Measurements from ENCODE around the gene PYGB.

The PYGB gene

GRCh38 chr20:25336561-25337422 lies 88.9 kb downstream of the PYGB start:
- TF ChIP-seq ZNF843 (tag by site-specific recombination; IDR thresholded peaks at IDR 0.05), result no peak
- peak; percentile 34; the same call in 1 of the 2 replicates for TF ChIP-seq CTCF (tag by site-specific recombination; IDR thresholded peaks at IDR 0.05)
- TF ChIP-seq ZNF274 (IDR thresholded peaks at IDR 0.05; ENCODE audit: low read length), result no peak
- TF ChIP-seq ZNF274 (tag by site-specific recombination; IDR thresholded peaks at IDR 0.05; ENCODE audit: borderline replicate concordance), result no peak
- no peak for TF ChIP-seq ZBTB26 (tag by site-specific recombination; optimal IDR thresholded peaks at IDR 0.05)
- TF ChIP-seq ZNF121 (tag by site-specific recombination; IDR thresholded peaks at IDR 0.05), result no peak
- no peak for TF ChIP-seq TRIM28 (IDR thresholded peaks at IDR 0.05; ENCODE audit: borderline replicate concordance, low read length)
- Histone ChIP-seq H3K36me3 (ENCODE audit: control insufficient read depth in 2 of 2, insufficient read depth in 1 of 2, low read length in 2 of 2) (peaks cover 0 to 3% of the 10 kb centered on the region in 2 experiments; a peak in 1 of 3 replicates), H3K4me3 (ENCODE audit: low read depth, low read length) (no peak overlapping the region), H3K27ac (ENCODE audit: extremely low read depth, low read depth, low read length) (no peak overlapping the region), H3K4me1 (ENCODE audit: control insufficient read depth, insufficient read depth, low read length) (peaks cover 7% of the 10 kb centered on the region; the same call in 1 of the 2 replicates), H3K9me3 (ENCODE audit: control insufficient read depth, insufficient read depth, low read depth, low read length) (no peaks in the 10 kb centered on the region)
- ChIA-PET CTCF (interaction anchor here (0.7 to 1.1 kb wide), 4 partner anchors 10 to 197 kb away, joined by 4 to 8 read pairs (median 4); no protein-coding TSS in a partner anchor), POLR2A (no interaction called here)

- POLR2A ChIA-PET, result interaction anchor here (0.5 kb wide), 1 partner anchor 183 kb away, joined by 5 read pairs; no protein-coding TSS in a partner anchor
- peak; percentile 55 for TF ChIP-seq CTCF (tag by site-specific recombination; IDR thresholded peaks at IDR 0.05)
- peak; percentile 56; the same call in 1 of the 2 replicates for TF ChIP-seq EGR2 (tag by site-specific recombination; IDR thresholded peaks at IDR 0.05; ENCODE audit: low read depth)
- TF ChIP-seq ZNF37A (tag by site-specific recombination; IDR thresholded peaks at IDR 0.05), result no peak
- TF ChIP-seq ZFHX2 (tag by site-specific recombination; conservative IDR thresholded peaks at IDR 0.05), result 0 out of 2 replicates have a peak, but pooled peaks have one; percentile 16
- peaks cover 7% of the 10 kb centered on the region; the same call in 1 of the 2 replicates for H3K4me1 ChIP-seq (ENCODE audit: control insufficient read depth, insufficient read depth, low read length)
- H3K9me3 ChIP-seq (ENCODE audit: control insufficient read depth, insufficient read depth, low read depth, low read length), result no peaks in the 10 kb centered on the region
- CTCF ChIA-PET, result no interaction called here
- H3K27ac ChIP-seq (ENCODE audit: extremely low read depth, low read depth, low read length), result no peak overlapping the region
- H3K4me3 ChIP-seq (ENCODE audit: low read depth, low read length), result no peak overlapping the region
- peaks cover 0 to 3% of the 10 kb centered on the region in 2 experiments; a peak in 1 of 3 replicates for H3K36me3 ChIP-seq (ENCODE audit: control insufficient read depth in 2 of 2, insufficient read depth in 1 of 2, low read length in 2 of 2)
Measured at GRCh38 chr20:25338112-25339023, 90.5 kb downstream of the PYGB start.

GRCh38 chr20:25339608-25340007 lies 91.7 kb downstream of the PYGB start:
- Histone ChIP-seq H3K4me3 (ENCODE audit: low read depth, low read length) (no peak overlapping the region), H3K4me1 (ENCODE audit: control insufficient read depth, insufficient read depth, low read length) (peaks cover 7% of the 10 kb centered on the region; the same call in 1 of the 2 replicates), H3K27ac (ENCODE audit: extremely low read depth, low read depth, low read length) (no peak overlapping the region), H3K36me3 (ENCODE audit: control insufficient read depth in 2 of 2, insufficient read depth in 1 of 2, low read length in 2 of 2) (peaks cover 0 to 3% of the 10 kb centered on the region in 2 experiments; a peak in 1 of 3 replicates), H3K9me3 (ENCODE audit: control insufficient read depth, insufficient read depth, low read depth, low read length) (no peaks in the 10 kb centered on the region)
- POLR2A ChIA-PET, result no interaction called here
- TF ChIP-seq GFI1B (tag by site-specific recombination; IDR thresholded peaks at IDR 0.05), result no peak
- TF ChIP-seq ZNF175 (tag by site-specific recombination; IDR thresholded peaks at IDR 0.05), result no peak
- TF ChIP-seq ZNF248 (tag by site-specific recombination; IDR thresholded peaks at IDR 0.05), result no peak
- TF ChIP-seq SCRT2 (tag by site-specific recombination; IDR thresholded peaks at IDR 0.05), result no peak
- no peak for TF ChIP-seq EGR2 (tag by site-specific recombination; IDR thresholded peaks at IDR 0.05; ENCODE audit: low read depth)
- no peak for TF ChIP-seq AEBP2 (tag by site-specific recombination; IDR thresholded peaks at IDR 0.05; ENCODE audit: borderline replicate concordance)
- no peak for TF ChIP-seq GLIS1 (tag by site-specific recombination; IDR thresholded peaks at IDR 0.05)
- no peak for TF ChIP-seq ZNF555 (tag by site-specific recombination; conservative IDR thresholded peaks at IDR 0.05)
- TF ChIP-seq ZNF837 (tag by site-specific recombination; IDR thresholded peaks at IDR 0.05), result no peak
- no peak for TF ChIP-seq ZSCAN16 (tag by site-specific recombination; IDR thresholded peaks at IDR 0.05)
- no peak for TF ChIP-seq ZBTB6 (tag by site-specific recombination; IDR thresholded peaks at IDR 0.05)
- CTCF ChIA-PET, result interaction anchor here (0.6 kb wide), 2 partner anchors 11 to 20 kb away, joined by 4 to 5 read pairs; no protein-coding TSS in a partner anchor
